ENCODE data around the gene TRIM38. TPM values are rescaled to one million over a fixed set of nuclear protein-coding genes. Genes with fewer than 3 reads are reported as not detected.

TRIM38 gene
- total and polyA plus RNA-seq, 2 of the 13 experiments (the other 11 are each of a cell fraction or from before 2014, with no cell fraction given) = 2.5 to 3.1 TPM

DNA sequence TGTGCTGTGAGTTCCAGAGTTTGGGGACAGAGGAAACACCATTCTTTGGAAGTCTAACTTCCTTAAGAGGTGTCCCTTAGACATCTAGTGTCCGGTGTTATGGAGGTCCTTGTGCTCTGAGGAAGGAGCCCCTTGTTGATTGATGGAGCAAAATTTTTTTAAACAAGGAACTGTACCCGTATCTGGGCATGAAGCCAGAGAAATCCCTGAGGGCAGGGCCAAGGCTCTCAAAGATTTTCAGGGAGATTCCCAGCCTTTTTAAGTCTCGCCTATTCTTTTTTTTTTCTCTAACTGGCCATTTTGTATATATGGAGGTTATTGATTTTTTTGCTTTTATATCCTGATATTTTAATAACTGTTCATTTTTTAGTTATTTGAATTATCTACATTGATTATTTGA is 45.9 kb downstream of the TRIM38 start:
- H4K20me1 ChIP-seq (ENCODE audit: insufficient read depth, low read length) = no peaks in the 10 kb centered on the region
- H3K9me3 ChIP-seq (ENCODE audit: low read length) = no peaks in the 10 kb centered on the region
- in situ Hi-C loops (cut with HindIII; ENCODE audit: extremely low pct_ligation_motif_present, low pct_unique_long_range_greater_than_20kb) (no loop called here), intact Hi-C loops (cut with micrococcal nuclease; ENCODE audit: unreplicated experiment) (no loop called here)
- no peak overlapping the region for H3K4me2 ChIP-seq (ENCODE audit: low read depth, low read length)
- H3K79me2 ChIP-seq (ENCODE audit: insufficient read depth, low read length) = no peaks in the 10 kb centered on the region
- no peaks in the 10 kb centered on the region for H3K27me3 ChIP-seq (ENCODE audit: control insufficient read depth in 1 of 2, insufficient read depth in 2 of 2, low read length in 2 of 2)
- no peak for TF ChIP-seq PRPF4 (IDR thresholded peaks at IDR 0.05; ENCODE audit: low read depth, low read length, poor library complexity, severe bottlenecking)
- TF ChIP-seq GPN1 (CRISPR knock-in tag; IDR thresholded peaks at IDR 0.05; ENCODE audit: borderline replicate concordance) = no peak
- no peak for TF ChIP-seq ZNF761 (CRISPR knock-in tag; conservative IDR thresholded peaks at IDR 0.05)
- TF ChIP-seq KDM4B (CRISPR knock-in tag; IDR thresholded peaks at IDR 0.05) = no peak
- TF ChIP-seq, protein P1, sequence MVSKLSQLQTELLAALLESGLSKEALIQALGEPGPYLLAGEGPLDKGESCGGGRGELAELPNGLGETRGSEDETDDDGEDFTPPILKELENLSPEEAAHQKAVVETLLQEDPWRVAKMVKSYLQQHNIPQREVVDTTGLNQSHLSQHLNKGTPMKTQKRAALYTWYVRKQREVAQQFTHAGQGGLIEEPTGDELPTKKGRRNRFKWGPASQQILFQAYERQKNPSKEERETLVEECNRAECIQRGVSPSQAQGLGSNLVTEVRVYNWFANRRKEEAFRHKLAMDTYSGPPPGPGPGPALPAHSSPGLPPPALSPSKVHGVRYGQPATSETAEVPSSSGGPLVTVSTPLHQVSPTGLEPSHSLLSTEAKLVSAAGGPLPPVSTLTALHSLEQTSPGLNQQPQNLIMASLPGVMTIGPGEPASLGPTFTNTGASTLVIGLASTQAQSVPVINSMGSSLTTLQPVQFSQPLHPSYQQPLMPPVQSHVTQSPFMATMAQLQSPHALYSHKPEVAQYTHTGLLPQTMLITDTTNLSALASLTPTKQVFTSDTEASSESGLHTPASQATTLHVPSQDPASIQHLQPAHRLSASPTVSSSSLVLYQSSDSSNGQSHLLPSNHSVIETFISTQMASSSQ (IDR thresholded peaks at IDR 0.05; ENCODE audit: low read depth) = no peak
- TF ChIP-seq, protein P1 (CRISPR knock-in tag; IDR thresholded peaks at IDR 0.05; ENCODE audit: borderline replicate concordance) = no peak
- H3K9ac ChIP-seq (ENCODE audit: insufficient read depth, low read depth, low read length) = no peak overlapping the region
- 92% methylated on average over 3 of the region's 3 CpGs for WGBS (ENCODE audit: low lambda C conversion rate)
- ChIA-PET CTCF (ENCODE audit: low intra/inter-chr PET ratio, low total read pairs) (no interaction called here), POLR2A (interaction anchor here (3.0 kb wide), 1 partner anchor 16 kb away, joined by 10 read pairs; no protein-coding TSS in a partner anchor)
- DNase-seq (ENCODE audit: low spot score) = no peak
- FAIRE-seq = no peak
- no peak overlapping the region for H3K27ac ChIP-seq (ENCODE audit: extremely low read length, insufficient read depth, low read length)
- no TSS peak for BruUV-seq (replicated peaks)
- no peak for ATAC-seq
- H3K4me1 ChIP-seq (ENCODE audit: insufficient read depth, low read length) = peaks cover 11% of the 10 kb centered on the region
- no peak overlapping the region for H3K4me3 ChIP-seq (replicated peaks in 1 of 3; ENCODE audit: insufficient read depth in 1 of 3, low read depth in 2 of 3, low read length in 3 of 3)
- no peak overlapping the region for H2AFZ ChIP-seq (ENCODE audit: low read length)
- no peaks in the 10 kb centered on the region; a peak in 1 of 5 replicates for H3K36me3 ChIP-seq (replicated peaks in 1 of 2; ENCODE audit: control insufficient read depth in 1 of 2, insufficient read depth in 2 of 2, low read length in 2 of 2)
